Astrocyte (in vitro differentiated cells and primary cell): Measurements from ENCODE around the gene CAPS.

Experiments used
- CTCF ChIP-seq: IDR thresholded peaks from 2 replicates; pipeline ENCODE4 v1.5.1; 2011; ENCODE audit warnings: low read depth, mild to moderate bottlenecking, inconsistent platforms, low read length, moderate library complexity; ENCODE audit not compliant: insufficient read depth
- EZH2 ChIP-seq: IDR thresholded peaks from 2 replicates; pipeline ENCODE4 v1.6.1; 2012; ENCODE audit warnings: mild to moderate bottlenecking, low read length, inconsistent platforms; ENCODE audit not compliant: insufficient read depth

GRCh38 chr19:5907241-5907640 lies 6.8 kb upstream of the CAPS start:
- TF ChIP-seq CTCF (no peak), EZH2 (no peak)
